Activated naive CD4-positive, alpha-beta T cell treated with anti-CD3 and anti-CD28 coated beads, Interleukin-2, amount 50 U/mL, for 72 hours (primary cell): ENCODE results near the gene UXT. TPM values are rescaled to one million over a fixed set of nuclear protein-coding genes. Genes with fewer than 3 reads are reported as not detected.
"Not testable (repeated sequence)": the region's sequence is repeated elsewhere in the genome, so short reads cannot be mapped to it uniquely, and the experiment has no call there.

ENCODE experiments used
- ATAC-seq, 2 donors: fragments of 150-1000 bp; cut with Tn5 transposase; 2 replicates each; pipeline ENCODE4 v1.10.0; 2021; ENCODE audit warnings: mild to moderate bottlenecking in 2 of 2, moderate library complexity in 2 of 2
- DNase-seq, 2 donors: peaks; one replicate each; pipeline ENCODE4 v3.0.0; 2021 to 2022; ENCODE audit warnings: low spot score in 2 of 2
- H3K27ac Mint-ChIP-seq, 2 donors: one replicate each; pipeline ENCODE4 v1.8.0; 2022; ENCODE audit warnings: mild to moderate bottlenecking in 2 of 2, mixed read lengths in 2 of 2
- H3K36me3 Mint-ChIP-seq, 2 donors: one replicate each; pipeline ENCODE4 v1.8.0; 2022; ENCODE audit warnings: mixed read lengths in 2 of 2
- H3K9me3 Mint-ChIP-seq, 2 donors: one replicate each; pipeline ENCODE4 v1.8.0; 2022; ENCODE audit warnings: mixed read lengths in 2 of 2
- total RNA-seq, 2 donors: library from RNA; stranded (reverse); gene quantifications; one replicate each; pipeline ENCODE4 v1.2.3, GENCODE V29; 2022

The UXT gene
- total RNA-seq, 2 donors from 2014 or later, result 162 to 210 TPM

- H3K27ac Mint-ChIP-seq, result no peak overlapping the region
- ATAC-seq, result no peak
- DNase-seq, result no peak
- H3K9me3 Mint-ChIP-seq, result no peaks in the 10 kb centered on the region
- no peaks in the 10 kb centered on the region for H3K36me3 Mint-ChIP-seq
Measured at GRCh38 chrX:47607091-47607490, 51.9 kb downstream of the UXT start.

- no peak for ATAC-seq
- no peaks in the 10 kb centered on the region for H3K36me3 Mint-ChIP-seq
- no peak overlapping the region for H3K27ac Mint-ChIP-seq
- no peak for DNase-seq
- H3K9me3 Mint-ChIP-seq, result no peaks in the 10 kb centered on the region
Measured at GRCh38 chrX:47605024-47605423, 54.0 kb downstream of the UXT start.

GRCh38 chrX:47603125-47603524 lies 55.9 kb downstream of the UXT start:
- not testable (repeated sequence) for DNase-seq, H3K27ac Mint-ChIP-seq, ATAC-seq, H3K36me3 Mint-ChIP-seq, H3K9me3 Mint-ChIP-seq

Other genes with a start within 250 kb of the UXT start
- gene ZNF41, start 176.0 kb downstream of the UXT start, total RNA-seq, result 10 to 100 TPM in 1 of 2 donors, 1 to 10 TPM in 1; 5.8 to 10.6 TPM
- gene ARAF, start 98.0 kb downstream of the UXT start, total RNA-seq, result 10 to 100 TPM; 75.5 to 83.9 TPM
- gene TIMP1, start 76.7 kb downstream of the UXT start, total RNA-seq, result 10 to 100 TPM; 26.1 to 32.7 TPM
- 1 to 10 TPM in 1 of 2 donors, under 1 TPM in 1; 0.47 to 3.0 TPM for gene SYN1, start 39.3 kb downstream of the UXT start, total RNA-seq
- 10 to 100 TPM in 1 of 2 donors, 1 to 10 TPM in 1; 5.1 to 11.1 TPM for gene CFP, start 29.2 kb downstream of the UXT start, total RNA-seq
- 100 to 1,000 TPM in 1 of 2 donors, 10 to 100 TPM in 1; 95.1 to 136 TPM for gene ELK1, start 8.6 kb downstream of the UXT start, total RNA-seq
- gene ZNF81, start 177.7 kb upstream of the UXT start, total RNA-seq, result 1 to 10 TPM; 6.6 to 8.5 TPM